H1 (cell line): Measurements from ENCODE around the gene SCYL1. TPM values are rescaled to one million over a fixed set of nuclear protein-coding genes. Genes with fewer than 3 reads are reported as not detected.

Experiments
- CTCF ChIA-PET: fragments of 300-600 bp; sonication (Branson Sonifier 250); formaldehyde crosslinking; loops from one replicate; lab custom pipeline; 2021; ENCODE audit not compliant: partially characterized antibody; lab: Charles Lee
- POLR2A ChIA-PET: fragments of 300-600 bp; sonication (Branson Sonifier 250); formaldehyde crosslinking; loops from one replicate; lab custom pipeline; 2021; ENCODE audit warnings: inconsistent platforms; ENCODE audit not compliant: partially characterized antibody; lab: Charles Lee
- DNase-seq, 2 experiments: peaks; one replicate each; pipeline versions ENCODE4 v3.0.0 to v3.0.0-alpha.2; 2010 to 2022; ENCODE audit warnings: low spot score in 2 of 2, low read depth in 1 of 2, mixed read lengths in 1 of 2
- FAIRE-seq: peaks from 2 replicates; lab custom pipeline; 2011; peaks lifted over from hg19 to GRCh38; lab: Jason Lieb, UNC
- H2AFZ ChIP-seq: 2 replicates; pipeline ENCODE4 v1.8.1; 2012; ENCODE audit warnings: low read length, inconsistent platforms
- H2AK5ac ChIP-seq: 2 replicates; pipeline ENCODE4 v1.6.1; 2013; ENCODE audit warnings: low read depth, low read length
- H2BK120ac ChIP-seq: replicated peaks from 2 replicates; pipeline ENCODE3; 2013; ENCODE audit warnings: low read depth, low read length, inconsistent platforms
- H2BK12ac ChIP-seq: 2 replicates; pipeline ENCODE4 v1.6.1; 2013; ENCODE audit warnings: low read depth, low read length
- H2BK15ac ChIP-seq: 2 replicates; pipeline ENCODE4 v1.6.1; 2013; ENCODE audit warnings: low read length
- H2BK20ac ChIP-seq: 2 replicates; pipeline ENCODE4 v1.6.1; 2013; ENCODE audit warnings: low read length
- H2BK5ac ChIP-seq: 2 replicates; pipeline ENCODE4 v1.6.1; 2013; ENCODE audit warnings: low read depth, low read length
- H3K14ac ChIP-seq: 2 replicates; pipeline ENCODE4 v1.6.1; 2013; ENCODE audit warnings: inconsistent platforms; ENCODE audit not compliant: insufficient read length
- H3K18ac ChIP-seq: 2 replicates; pipeline ENCODE4 v1.6.1; 2013; ENCODE audit warnings: low read length; ENCODE audit errors: extremely low read depth
- H3K23ac ChIP-seq: 2 replicates; pipeline ENCODE4 v1.6.1; 2013; ENCODE audit warnings: inconsistent platforms; ENCODE audit not compliant: insufficient read length
- H3K23me2 ChIP-seq: 2 replicates; pipeline ENCODE4 v1.6.1; 2013; ENCODE audit warnings: low read depth, low read length
- H3K27ac ChIP-seq: 2 replicates; pipeline ENCODE4 v1.6.1; 2011; ENCODE audit warnings: low read depth, low read length, inconsistent platforms
- H3K27me3 ChIP-seq, 4 experiments: replicated peaks in 1 of 4; 1 replicate in 1 of 4; 2 replicates in 3 of 4; pipeline versions ENCODE4 v1.6.1 to v1.8.1; 2011 to 2013; ENCODE audit warnings: low read length in 3 of 4, mild to moderate bottlenecking in 3 of 4, inconsistent platforms in 2 of 4, mixed read lengths in 2 of 4, moderate library complexity in 1 of 4; ENCODE audit not compliant: control insufficient read depth in 3 of 4, insufficient read depth in 3 of 4; ENCODE audit errors: extremely low read depth in 1 of 4
- H3K36me3 ChIP-seq, 4 experiments: 2 replicates each; pipeline versions ENCODE4 v1.6.1 to v1.8.1; 2011 to 2013; ENCODE audit warnings: mild to moderate bottlenecking in 4 of 4, low read length in 3 of 4, moderate library complexity in 2 of 4, control low read depth in 1 of 4, inconsistent platforms in 1 of 4; ENCODE audit not compliant: insufficient read depth in 4 of 4, control insufficient read depth in 2 of 4
- H3K4ac ChIP-seq: replicated peaks from 2 replicates; pipeline ENCODE3; 2013; ENCODE audit warnings: low read length, low read depth, mixed read lengths, inconsistent platforms; ENCODE audit not compliant: insufficient read length
- H3K4me1 ChIP-seq, 4 experiments: replicated peaks in 1 of 4; 1 replicate in 1 of 4; 2 replicates in 3 of 4; pipeline versions ENCODE4 v1.6.1 to v1.8.1; 2011 to 2013; ENCODE audit warnings: low read length in 3 of 4, inconsistent platforms in 2 of 4, mixed read lengths in 1 of 4; ENCODE audit not compliant: insufficient read depth in 4 of 4, control insufficient read depth in 3 of 4
- H3K4me2 ChIP-seq, 2 experiments: 2 replicates each; pipeline versions ENCODE4 v1.6.1 to v1.8.1; 2011 to 2013; ENCODE audit warnings: low read depth in 2 of 2, low read length in 2 of 2, control low read depth in 1 of 2, inconsistent platforms in 1 of 2, mild to moderate bottlenecking in 1 of 2; ENCODE audit not compliant: insufficient read depth in 1 of 2
- H3K4me3 ChIP-seq, 4 experiments: fragments of 200-600, 300-600 bp in 1 of 4; sonication (generic), shearing (Covaris generic), sonication (Bioruptor Twin) in 1 of 4; 2 replicates each; pipeline versions ENCODE4 v1.5.1 to v1.8.1; 2011 to 2016; ENCODE audit warnings: low read length in 4 of 4, low read depth in 3 of 4, control low read depth in 2 of 4, inconsistent platforms in 2 of 4, mild to moderate bottlenecking in 2 of 4, mixed read lengths in 1 of 4, moderate library complexity in 1 of 4; ENCODE audit not compliant: insufficient read depth in 2 of 4; ENCODE audit errors: extremely low read depth in 1 of 4
- H3K56ac ChIP-seq: replicated peaks from 2 replicates; pipeline ENCODE3; 2013; ENCODE audit warnings: low read depth, mild to moderate bottlenecking, mixed read lengths, low read length, inconsistent platforms; ENCODE audit not compliant: insufficient read length
- H3K79me1 ChIP-seq: 2 replicates; pipeline ENCODE4 v1.6.1; 2013; ENCODE audit warnings: low read depth, low read length, control low read depth
- H3K79me2 ChIP-seq, 2 experiments: 2 replicates each; pipeline versions ENCODE4 v1.6.1 to v1.8.1; 2012 to 2013; ENCODE audit warnings: low read length in 2 of 2, mild to moderate bottlenecking in 2 of 2, inconsistent platforms in 1 of 2; ENCODE audit not compliant: insufficient read depth in 2 of 2, control insufficient read depth in 1 of 2
- H3K9ac ChIP-seq, 4 experiments: replicated peaks in 1 of 4; 1 replicate in 1 of 4; 2 replicates in 3 of 4; pipeline versions ENCODE4 v1.6.1 to v1.8.1; 2011 to 2013; ENCODE audit warnings: low read depth in 3 of 4, low read length in 3 of 4, control low read depth in 2 of 4, mild to moderate bottlenecking in 2 of 4, moderate library complexity in 2 of 4, inconsistent platforms in 1 of 4; ENCODE audit errors: extremely low read depth in 1 of 4
- H3K9me3 ChIP-seq, 2 experiments: 2 replicates each; pipeline versions ENCODE4 v1.6.1 to v1.8.1; 2012 to 2013; ENCODE audit warnings: mild to moderate bottlenecking in 2 of 2, moderate library complexity in 2 of 2, control low read depth in 1 of 2, inconsistent platforms in 1 of 2, low read depth in 1 of 2, low read length in 1 of 2, mixed read lengths in 1 of 2; ENCODE audit not compliant: insufficient read depth in 2 of 2
- H4K20me1 ChIP-seq, 2 experiments: replicated peaks in 1 of 2; 2 replicates each; pipeline versions ENCODE3 to v1.8.1; 2011 to 2013; ENCODE audit warnings: inconsistent platforms in 2 of 2, low read length in 2 of 2, mild to moderate bottlenecking in 1 of 2; ENCODE audit not compliant: insufficient read depth in 2 of 2, control insufficient read depth in 1 of 2
- H4K5ac ChIP-seq: 2 replicates; pipeline ENCODE4 v1.6.1; 2013; ENCODE audit warnings: low read length, low read depth, mixed read lengths, inconsistent platforms; ENCODE audit not compliant: insufficient read length
- H4K8ac ChIP-seq: 2 replicates; pipeline ENCODE4 v1.8.0; 2013; ENCODE audit warnings: mild to moderate bottlenecking, moderate library complexity, low read length, inconsistent platforms; ENCODE audit not compliant: insufficient read depth; ENCODE audit errors: extremely low read depth
- H4K91ac ChIP-seq: replicated peaks from 2 replicates; pipeline ENCODE3; 2013; ENCODE audit warnings: low read length, mixed read lengths, inconsistent platforms; ENCODE audit not compliant: insufficient read length
- EZH2 ChIP-seq: fragments of 200-600 bp; sonication (generic); IDR thresholded peaks from 2 replicates; pipeline ENCODE4 v1.7.1; 2012; ENCODE audit warnings: low read depth, mild to moderate bottlenecking, moderate library complexity, low read length, inconsistent platforms; ENCODE audit not compliant: severe bottlenecking
- JUN ChIP-seq: IDR thresholded peaks from 2 replicates; pipeline ENCODE4 v1.6.1; 2011; ENCODE audit warnings: low read depth, mild to moderate bottlenecking, improper control_type of control experiment, low read length
- KDM5A ChIP-seq: fragments of 200-600 bp; IDR thresholded peaks from 2 replicates; pipeline ENCODE4 v1.7.1; 2012; ENCODE audit warnings: mild to moderate bottlenecking, low read length, inconsistent platforms, mixed read lengths
- RXRA ChIP-seq: IDR thresholded peaks from 2 replicates; pipeline ENCODE4 v1.6.1; 2011; ENCODE audit warnings: low read depth, mild to moderate bottlenecking, low read length, moderate library complexity; ENCODE audit not compliant: insufficient read depth
- SIN3A ChIP-seq, 2 experiments: IDR thresholded peaks in 1 of 2; conservative IDR thresholded peaks in 1 of 2; 2 replicates each; pipeline ENCODE4 v1.6.1; 2011 to 2012; ENCODE audit warnings: low read length in 2 of 2, improper control_type of control experiment in 1 of 2, low read depth in 1 of 2, mild to moderate bottlenecking in 1 of 2
- SP1 ChIP-seq: IDR thresholded peaks from 2 replicates; pipeline ENCODE4 v1.6.1; 2011; ENCODE audit warnings: low read depth, low read length
- TCF12 ChIP-seq: IDR thresholded peaks from 2 replicates; pipeline ENCODE4 v1.6.1; 2011; ENCODE audit warnings: low read depth, mild to moderate bottlenecking, low read length
- WGBS, 2 experiments: shearing (Covaris generic) in 1 of 2; methylation state at CpG; one replicate each; pipeline versions ENCODE4 v1.1.6 to v1.1.7; 2013 to 2015; ENCODE audit warnings: low lambda C conversion rate in 2 of 2, mixed read lengths in 2 of 2, inconsistent platforms in 1 of 2, low coverage in 1 of 2, missing lambda C conversion rate in 1 of 2; ENCODE audit not compliant: insufficient replicate concordance in 2 of 2, insufficient coverage in 1 of 2, insufficient read length in 1 of 2; ENCODE audit errors: extremely low coverage in 1 of 2, missing lambda C conversion rate in 1 of 2; 5-methylcytosine and 5-hydroxymethylcytosine counted together
- polyA plus RNA-seq, 7 experiments: library from polyadenylated mRNA; depleted of rRNA in 3 of 7; stranded (reverse) in 5 of 7; unstranded in 2 of 7; fragments of >200 nt in 5 of 7; fragments of 200-250 nt in 2 of 7; gene quantifications; 1 replicate in 5 of 7; 2 replicates in 1 of 7; 4 replicates in 1 of 7; pipeline versions ENCODE4 v1.2.1 to v1.2.3, GENCODE V29; 2011 to 2013; ENCODE audit warnings: missing spikeins in 2 of 7, mixed read lengths in 2 of 7
- total RNA-seq: library from RNA; stranded (reverse); fragmentation: NEBNext Ultra II Directional; extraction: Animal tissue kit (Norgen Biotek cat#: 25700); gene quantifications from 2 replicates; pipeline ENCODE4 v1.2.1, GENCODE V29; 2021

SCYL1 gene
- total and polyA plus RNA-seq, 2 of the 8 experiments (the other 6 are each of a cell fraction or from before 2014, with no cell fraction given), result 59.8 to 77.7 TPM

- H2BK5ac ChIP-seq, result no peak overlapping the region
- peaks cover 45 to 52% of the 10 kb centered on the region in 2 experiments for H4K20me1 ChIP-seq
- H3K4me2 ChIP-seq, result peak overlapping the region; percentile 75 to 90; a peak in 3 of 4 replicates
- no peak overlapping the region for H3K14ac ChIP-seq
- H2AFZ ChIP-seq, result no peak overlapping the region
- H3K18ac ChIP-seq, result no peak overlapping the region
- H2BK15ac ChIP-seq, result no peak overlapping the region
- no peak overlapping the region for H2BK20ac ChIP-seq
- peaks cover 7 to 14% (median 9%) of the 10 kb centered on the region in 4 experiments; a peak in 6 of 7 replicates for H3K4me1 ChIP-seq
- H3K27ac ChIP-seq, result no peak overlapping the region
- no peak overlapping the region for H2BK12ac ChIP-seq
- TF ChIP-seq SIN3A (conservative IDR thresholded peaks at IDR 0.05 in 1 of 2, IDR thresholded peaks at IDR 0.05 in 1 of 2; ENCODE audit: low read depth in 1 of 2, low read length in 2 of 2) (0 out of 4 replicates have a peak, but pooled peaks of 1 of the 2 experiments have one; percentile 13), JUN (no peak), EZH2 (no peak), SP1 (no peak), KDM5A (no peak), TCF12 (no peak), RXRA (no peak)
- H3K27me3 ChIP-seq, result no peaks in the 10 kb centered on the region
- H2BK120ac ChIP-seq, result no peak overlapping the region
- peaks cover 39 to 63% (median 50%) of the 10 kb centered on the region in 4 experiments for H3K36me3 ChIP-seq
- no peak overlapping the region for H4K8ac ChIP-seq
- no peak overlapping the region for H3K4ac ChIP-seq
- H2AK5ac ChIP-seq, result no peak overlapping the region
- FAIRE-seq, result no peak
- H4K5ac ChIP-seq, result no peak overlapping the region
- ChIA-PET POLR2A (interaction anchor here (0.7 to 29.8 kb wide), 22 partner anchors 6 to 516 kb away, joined by 3 to 1569 read pairs (median 5); partner anchors contain the start of genes FRMD8, MALAT1, NEAT1 and POLA2), CTCF (interaction anchor here (1.0 to 29.0 kb wide), 6 partner anchors 7 to 185 kb away, joined by 3 to 809 read pairs (median 13); partner anchors contain the start of gene MALAT1)
- H3K56ac ChIP-seq, result no peak overlapping the region
- no peaks in the 10 kb centered on the region for H3K79me1 ChIP-seq
- H3K4me3 ChIP-seq, result peak overlapping the region; percentile 93 to 100 (median 98)
- H3K9ac ChIP-seq, result peak overlapping the region; percentile 89 to 99 (median 96)
- H3K23me2 ChIP-seq, result peaks cover 15% of the 10 kb centered on the region
- 0% methylated on average over 2 of the region's 2 CpGs; no CpG with 5 or more reads in 1 of the 2 experiments for WGBS, 2 experiments
- no peak overlapping the region for H4K91ac ChIP-seq
- H3K9me3 ChIP-seq, result no peaks in the 10 kb centered on the region
- DNase-seq, result no peak
- H3K79me2 ChIP-seq, result peaks cover 53 to 90% of the 10 kb centered on the region in 2 experiments
- no peak overlapping the region for H3K23ac ChIP-seq
Measured at GRCh38 chr11:65501186-65501471, 23.8 kb upstream of the SCYL1 start.
